Heart right ventricle (tissue), 16 donors: ENCODE measurements around the gene TMEM171. TPM values are rescaled to one million over a fixed set of nuclear protein-coding genes. Genes with fewer than 3 reads are reported as not detected.

Source experiments
- ATAC-seq, 8 donors: fragments of 200-7000 bp; cut with Tn5 transposase; one replicate each; pipeline ENCODE4 v1.9.1; 2020; ENCODE audit warnings: mild to moderate bottlenecking in 8 of 8, moderate library complexity in 8 of 8, moderate number of reproducible peaks in 1 of 8
- DNase-seq, 2 donors: peaks; one replicate each; pipeline ENCODE4 v3.0.0-alpha.2; 2020
- H3K27ac ChIP-seq, 10 donors: fragments of 200-600 bp; sonication (generic) in 2 of 10; one replicate each; pipeline versions ENCODE4 v1.5.0 to v1.8.0; 2020 to 2022; ENCODE audit warnings: mild to moderate bottlenecking in 3 of 10
- H3K27me3 ChIP-seq, 7 donors: fragments of 200-600 bp; one replicate each; pipeline ENCODE4 v1.8.0; 2021 to 2022; ENCODE audit warnings: mild to moderate bottlenecking in 2 of 7
- H3K36me3 ChIP-seq, 9 donors: fragments of 200-600 bp; sonication (generic) in 1 of 9; one replicate each; pipeline versions ENCODE4 v1.5.0 to v1.8.0; 2020 to 2022; ENCODE audit warnings: mild to moderate bottlenecking in 2 of 9
- H3K4me1 ChIP-seq, 9 donors: fragments of 200-600 bp; sonication (generic) in 1 of 9; one replicate each; pipeline versions ENCODE4 v1.5.0 to v1.8.0; 2020 to 2022; ENCODE audit warnings: mild to moderate bottlenecking in 4 of 9
- H3K4me3 ChIP-seq, 10 donors: fragments of 200-600 bp; sonication (generic) in 2 of 10; one replicate each; pipeline versions ENCODE4 v1.5.0 to v1.8.0; 2020 to 2022; ENCODE audit warnings: mild to moderate bottlenecking in 7 of 10, moderate library complexity in 2 of 10
- H3K9me3 ChIP-seq, 11 donors: fragments of 200-600 bp in 10 of 11; sonication (generic) in 2 of 11; one replicate each; pipeline versions ENCODE4 v1.5.0 to v1.8.0; 2013 to 2022; ENCODE audit warnings: mild to moderate bottlenecking in 2 of 11, control low read depth in 1 of 11, moderate library complexity in 1 of 11
- CTCF ChIP-seq, 9 donors: fragments of 200-600 bp; sonication (generic) in 2 of 9; IDR thresholded peaks; one replicate each; pipeline versions ENCODE4 v1.5.0 to v1.8.0; 2021 to 2022; ENCODE audit warnings: antibody characterized with exemption in 9 of 9, mild to moderate bottlenecking in 5 of 9, moderate library complexity in 1 of 9
- WGBS, 2 donors: extraction: QIAGEN DNeasy Blood & Tissue Kit; methylation state at CpG; one replicate each; pipeline ENCODE4 v1.1.7; 2013; ENCODE audit warnings: inconsistent platforms in 1 of 2; 5-methylcytosine and 5-hydroxymethylcytosine counted together
- intact Hi-C, 10 donors: fragments of 100-400 bp; cut with DNase I; formaldehyde crosslinking; loops; one replicate each; pipeline versions ENCODE4 v1.11.1 to v1.14.2; 2022
- long read RNA-seq, 3 donors: library from polyadenylated mRNA; unstranded; transcript quantifications; one replicate each; pipeline ENCODE4 v2.0.0, GENCODE V29; 2020 to 2021
- polyA plus RNA-seq, 2 donors: library from polyadenylated mRNA; stranded (reverse); fragments of 200-250 nt; gene quantifications; one replicate each; pipeline ENCODE4 v1.2.3, GENCODE V29; 2013
- total RNA-seq, 10 donors: library from RNA; stranded (reverse); fragmentation: NEBNext Ultra II Directional in 3 of 10; extraction: Animal tissue kit (Norgen Biotek cat#: 25700) in 3 of 10; gene quantifications; one replicate each; pipeline versions ENCODE4 v1.2.1 to v1.2.4, GENCODE V29; 2021 to 2023
- donor health status: Arrhythmogenic right ventricular cardiomyopathy.
- donor health status: ischemic (EF 13 %, LVEDD 7.1; RV severe dilation, severe dysfunction).
- donor health status: healthy with polysubstance abuse.
- donor health status: DM: no; HTN: yes; CAD: no.
- donor health status: DM: no; HTN: no; CAD: no.
- donor health status: ischemic (EF 25% LVEDD 6.9; RV normal size, moderate dysfunction).
- donor health status: ischemic (EF 25% LVEDD 5.7; RV mildly dilated, moderate dysfunction).
- donor health status: healthy.
- donor health status: DM: yes; HTN: yes; CAD: no.
- donor health status: Ischemic cardiomyopathy.
- donor health status: ischemic (EF 35%, LVEDD 5.7; RV mildly dilated, moderate dysfunction).
- donor health status: nonischemic (EF 11% LVEDD 7.7; RV severe dilation, severe dysfunction).
- donor health status: DM: yes; HTN: yes; CAD: no.
- donor health status: PGD.
- donor health status: ischemic (EF 29% LVEDD 5.4; RV normal size, mild dysfunction).
- donor health status: nonischemic (EF 23%, LVEDD 6.1; RV moderate dilation, normal function).

Gene TMEM171
- not detected for total RNA-seq
- under 1 TPM in 1 of 2 donors, not detected in 1; 0.03 TPM for polyA plus RNA-seq
- long read RNA-seq, donor 1 = 0 reads
- long read RNA-seq, donor 2 = 0 reads
- long read RNA-seq, donor 3 = 0 reads

GRCh38 chr5:73120222-73121118 is at the start of gene TMEM171:
TSS of gene TMEM171 (plus strand) at chr5:73120575. CDS start at chr5:73123374, 2,799 bp downstream.
- no peak for TF ChIP-seq CTCF (IDR thresholded peaks at IDR 0.05)
- Histone ChIP-seq H3K27ac (no peak within 1 kb of the TSS), H3K9me3 (peaks cover 0 to 10% (median 0%) of the 10 kb centered on the region in 11 donors), H3K4me3 (peak within 1 kb of the TSS in 9 of 10 donors; percentile 36 to 57 (median 51)), H3K27me3 (peaks cover 0 to 81% (median 52%) of the 10 kb centered on the region in 7 donors), H3K4me1 (peaks cover 0 to 25% (median 11%) of the 10 kb centered on the region in 9 donors), H3K36me3 (no peaks in the 10 kb centered on the region)
- DNase-seq = peak in 1 of 2 donors; percentile 27
- ATAC-seq = peak in 7 of 8 donors; percentile 47 to 75 (median 65)
- WGBS, 2 donors = 1 to 2% methylated on average over 92 to 94 of the region's 94 CpGs
- intact Hi-C loops = no loop called here

- Histone ChIP-seq H3K36me3 (peaks cover 0 to 99% (median 28%) of the 10 kb centered on the region in 9 donors), H3K4me1 (no peaks in the 10 kb centered on the region), H3K9me3 (no peaks in the 10 kb centered on the region), H3K4me3 (no peak overlapping the region), H3K27ac (no peak overlapping the region), H3K27me3 (no peaks in the 10 kb centered on the region)
- ATAC-seq (no peak), DNase-seq (no peak)
- intact Hi-C loops = loop anchor here in 6 of 10 donors (5.0 to 10.0 kb wide), 5 partner anchors 121 to 454 kb away; partner anchors contain the start of gene FOXD1 (in 1 of the 6)
- TF ChIP-seq CTCF (IDR thresholded peaks at IDR 0.05) = no peak
- 80 to 97% methylated on average over 4 of the region's 4 CpGs for WGBS, 2 donors
These were observed 39.3 kb upstream of the TMEM171 start for GRCh38 chr5:73081093-73081492.

- intact Hi-C loops = loop anchor here in 4 of 10 donors (5.0 to 10.0 kb wide), 4 partner anchors 349 to 447 kb away; partner anchors contain the start of gene FOXD1 (in 1 of the 4)
- WGBS, 2 donors = 94 to 95% methylated on average over 4 of the region's 4 CpGs
These were observed 32.3 kb upstream of the TMEM171 start for GRCh38 chr5:73088026-73088425.

More at GRCh38 chr5:73088026-73088425, 32.3 kb upstream of the TMEM171 start:
- no peaks in the 10 kb centered on the region for H3K9me3 ChIP-seq
- H3K27ac ChIP-seq = no peak overlapping the region
- ATAC-seq = no peak
- no peak for TF ChIP-seq CTCF (IDR thresholded peaks at IDR 0.05)
- no peak overlapping the region for H3K4me3 ChIP-seq
- no peak for DNase-seq
- no peaks in the 10 kb centered on the region for H3K4me1 ChIP-seq
- no peaks in the 10 kb centered on the region for H3K27me3 ChIP-seq
- H3K36me3 ChIP-seq = peaks cover 0 to 93% (median 35%) of the 10 kb centered on the region in 9 donors
